G401.6 (cell line): ENCODE results near the gene BAHD1.

ENCODE experiments used
- FAIRE-seq: peaks from 2 replicates; lab custom pipeline; 2012; peaks lifted over from hg19 to GRCh38; lab: Jason Lieb, UNC

BAHD1 gene

GRCh38 chr15:40440743-40441564 is at the start of gene BAHD1:
TSS of gene BAHD1 (plus strand) at chr15:40440953. CDS start at chr15:40458465, 17,512 bp downstream.
- peak; percentile 92 for FAIRE-seq

GRCh38 chr15:40392986-40393948 is 47.5 kb upstream of the BAHD1 start:
- no peak for FAIRE-seq

GRCh38 chr15:40397688-40398412 is 42.9 kb upstream of the BAHD1 start:
- FAIRE-seq, result no peak

- no peak for FAIRE-seq
Observed at GRCh38 chr15:40398413-40398873, 42.3 kb upstream of the BAHD1 start.

GRCh38 chr15:40399370-40399769 is 41.4 kb upstream of the BAHD1 start:
- no peak for FAIRE-seq

- FAIRE-seq, result peak; percentile 98
Observed at GRCh38 chr15:40405501-40406381, 35.0 kb upstream of the BAHD1 start, which contains the start of gene IVD. TSS of gene IVD (plus strand) at chr15:40405795. CDS start at chr15:40405828, 33 bp downstream.

GRCh38 chr15:40407330-40407990 is 33.3 kb upstream of the BAHD1 start:
- no peak for FAIRE-seq

GRCh38 chr15:40409366-40409765 is 31.4 kb upstream of the BAHD1 start:
- no peak for FAIRE-seq

- FAIRE-seq, result no peak
Observed at GRCh38 chr15:40410476-40410875, 30.3 kb upstream of the BAHD1 start.

- no peak for FAIRE-seq
Observed at GRCh38 chr15:40412095-40412759, 28.5 kb upstream of the BAHD1 start.

- no peak for FAIRE-seq
Observed at GRCh38 chr15:40413036-40413435, 27.7 kb upstream of the BAHD1 start.

GRCh38 chr15:40414816-40415215 is 25.9 kb upstream of the BAHD1 start:
- FAIRE-seq, result no peak

- no peak for FAIRE-seq
Observed at GRCh38 chr15:40415226-40415625, 25.5 kb upstream of the BAHD1 start.

GRCh38 chr15:40416056-40416455 is 24.7 kb upstream of the BAHD1 start:
- FAIRE-seq, result no peak

- FAIRE-seq, result no peak
Observed at GRCh38 chr15:40418126-40418525, 22.6 kb upstream of the BAHD1 start.

GRCh38 chr15:40420071-40420713 is 20.6 kb upstream of the BAHD1 start:
- no peak for FAIRE-seq

GRCh38 chr15:40420793-40421192 is 20.0 kb upstream of the BAHD1 start:
- no peak for FAIRE-seq

- FAIRE-seq, result no peak
Observed at GRCh38 chr15:40421246-40422157, 19.3 kb upstream of the BAHD1 start.
